ENCODE data around the gene SPINDOC.

DNA sequence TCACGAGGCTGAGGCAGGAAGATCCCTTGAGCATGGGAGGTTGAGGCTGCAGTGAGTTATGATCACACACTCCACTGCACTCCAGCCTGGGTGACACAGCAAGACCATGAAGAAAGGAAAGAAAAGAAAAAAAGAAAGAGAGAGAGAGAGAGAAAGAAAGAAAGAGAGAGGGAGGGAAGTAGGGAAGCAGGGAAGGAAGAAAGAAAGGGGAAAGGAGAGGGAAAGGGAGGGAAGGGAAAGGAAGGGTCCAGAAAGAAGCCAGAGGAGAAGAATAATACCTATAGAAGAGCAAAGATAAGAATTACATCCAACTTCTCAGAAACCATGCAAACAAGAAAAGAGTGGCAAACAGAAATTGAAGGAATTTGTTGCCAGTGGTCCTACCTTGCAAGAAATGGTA is 27.4 kb upstream of the SPINDOC start:
- TF ChIP-seq POLR2A (conservative IDR thresholded peaks at IDR 0.05) (no peak), TRIM24 (IDR thresholded peaks at IDR 0.05) (no peak), KAT2B (IDR thresholded peaks at IDR 0.05; ENCODE audit: low read depth, low read length) (no peak), STAG1 (CRISPR knock-in tag; IDR thresholded peaks at IDR 0.05; ENCODE audit: borderline replicate concordance) (no peak), RB1 (IDR thresholded peaks at IDR 0.05; ENCODE audit: low read depth) (no peak)
- TF ChIP-seq, protein P1, sequence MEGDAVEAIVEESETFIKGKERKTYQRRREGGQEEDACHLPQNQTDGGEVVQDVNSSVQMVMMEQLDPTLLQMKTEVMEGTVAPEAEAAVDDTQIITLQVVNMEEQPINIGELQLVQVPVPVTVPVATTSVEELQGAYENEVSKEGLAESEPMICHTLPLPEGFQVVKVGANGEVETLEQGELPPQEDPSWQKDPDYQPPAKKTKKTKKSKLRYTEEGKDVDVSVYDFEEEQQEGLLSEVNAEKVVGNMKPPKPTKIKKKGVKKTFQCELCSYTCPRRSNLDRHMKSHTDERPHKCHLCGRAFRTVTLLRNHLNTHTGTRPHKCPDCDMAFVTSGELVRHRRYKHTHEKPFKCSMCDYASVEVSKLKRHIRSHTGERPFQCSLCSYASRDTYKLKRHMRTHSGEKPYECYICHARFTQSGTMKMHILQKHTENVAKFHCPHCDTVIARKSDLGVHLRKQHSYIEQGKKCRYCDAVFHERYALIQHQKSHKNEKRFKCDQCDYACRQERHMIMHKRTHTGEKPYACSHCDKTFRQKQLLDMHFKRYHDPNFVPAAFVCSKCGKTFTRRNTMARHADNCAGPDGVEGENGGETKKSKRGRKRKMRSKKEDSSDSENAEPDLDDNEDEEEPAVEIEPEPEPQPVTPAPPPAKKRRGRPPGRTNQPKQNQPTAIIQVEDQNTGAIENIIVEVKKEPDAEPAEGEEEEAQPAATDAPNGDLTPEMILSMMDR (IDR thresholded peaks at IDR 0.05 in 2 of 3, conservative IDR thresholded peaks at IDR 0.05 in 1 of 3; ENCODE audit: insufficient read depth in 2 of 3, low read depth in 1 of 3, low read length in 3 of 3), result no peak
- TF ChIP-seq, protein P2, sequence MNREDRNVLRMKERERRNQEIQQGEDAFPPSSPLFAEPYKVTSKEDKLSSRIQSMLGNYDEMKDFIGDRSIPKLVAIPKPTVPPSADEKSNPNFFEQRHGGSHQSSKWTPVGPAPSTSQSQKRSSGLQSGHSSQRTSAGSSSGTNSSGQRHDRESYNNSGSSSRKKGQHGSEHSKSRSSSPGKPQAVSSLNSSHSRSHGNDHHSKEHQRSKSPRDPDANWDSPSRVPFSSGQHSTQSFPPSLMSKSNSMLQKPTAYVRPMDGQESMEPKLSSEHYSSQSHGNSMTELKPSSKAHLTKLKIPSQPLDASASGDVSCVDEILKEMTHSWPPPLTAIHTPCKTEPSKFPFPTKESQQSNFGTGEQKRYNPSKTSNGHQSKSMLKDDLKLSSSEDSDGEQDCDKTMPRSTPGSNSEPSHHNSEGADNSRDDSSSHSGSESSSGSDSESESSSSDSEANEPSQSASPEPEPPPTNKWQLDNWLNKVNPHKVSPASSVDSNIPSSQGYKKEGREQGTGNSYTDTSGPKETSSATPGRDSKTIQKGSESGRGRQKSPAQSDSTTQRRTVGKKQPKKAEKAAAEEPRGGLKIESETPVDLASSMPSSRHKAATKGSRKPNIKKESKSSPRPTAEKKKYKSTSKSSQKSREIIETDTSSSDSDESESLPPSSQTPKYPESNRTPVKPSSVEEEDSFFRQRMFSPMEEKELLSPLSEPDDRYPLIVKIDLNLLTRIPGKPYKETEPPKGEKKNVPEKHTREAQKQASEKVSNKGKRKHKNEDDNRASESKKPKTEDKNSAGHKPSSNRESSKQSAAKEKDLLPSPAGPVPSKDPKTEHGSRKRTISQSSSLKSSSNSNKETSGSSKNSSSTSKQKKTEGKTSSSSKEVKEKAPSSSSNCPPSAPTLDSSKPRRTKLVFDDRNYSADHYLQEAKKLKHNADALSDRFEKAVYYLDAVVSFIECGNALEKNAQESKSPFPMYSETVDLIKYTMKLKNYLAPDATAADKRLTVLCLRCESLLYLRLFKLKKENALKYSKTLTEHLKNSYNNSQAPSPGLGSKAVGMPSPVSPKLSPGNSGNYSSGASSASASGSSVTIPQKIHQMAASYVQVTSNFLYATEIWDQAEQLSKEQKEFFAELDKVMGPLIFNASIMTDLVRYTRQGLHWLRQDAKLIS (CRISPR knock-in tag; IDR thresholded peaks at IDR 0.05), result no peak

All from K562 (cell line).